Suprapubic skin (tissue), 3 donors: ENCODE measurements around the gene RPL13.

Source experiments
- POLR2A ChIP-seq, 2 donors: fragments of 450-650 bp; IDR thresholded peaks; one replicate each; pipeline ENCODE4 v1.6.1; 2017; ENCODE audit warnings: antibody characterized with exemption in 2 of 2, mild to moderate bottlenecking in 2 of 2, moderate library complexity in 2 of 2
- TF ChIP-seq, protein P1 (sequence below), 2 donors: fragments of 200-600 bp in 1 of 2; fragments of 450-650 bp in 1 of 2; sonication (generic) in 1 of 2; IDR thresholded peaks; one replicate each; pipeline ENCODE4 v1.5.1; 2016 to 2019; ENCODE audit warnings: antibody characterized with exemption in 2 of 2, mild to moderate bottlenecking in 1 of 2, moderate library complexity in 1 of 2

DNA sequence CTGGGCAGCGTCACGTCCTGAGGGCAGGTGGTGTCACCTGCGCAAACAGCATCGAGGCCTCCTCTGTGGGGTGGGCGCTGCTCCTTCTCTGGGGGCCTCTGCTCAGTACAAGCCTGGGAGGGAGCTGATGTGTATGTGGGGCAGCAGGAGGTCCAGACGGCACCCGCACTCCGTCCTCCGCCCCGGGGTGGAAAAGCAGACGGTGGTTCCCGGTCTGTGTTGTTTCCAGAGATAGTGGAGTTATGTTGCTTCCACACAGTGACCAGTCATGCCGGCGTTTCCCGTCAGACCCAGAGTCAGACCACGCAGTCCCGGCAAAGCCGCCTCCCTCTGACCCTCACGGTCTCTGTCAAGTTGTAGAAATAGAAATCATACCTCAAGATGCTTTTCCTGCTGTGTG lies 13.7 kb upstream of the RPL13 start:
- TF ChIP-seq, protein P1, sequence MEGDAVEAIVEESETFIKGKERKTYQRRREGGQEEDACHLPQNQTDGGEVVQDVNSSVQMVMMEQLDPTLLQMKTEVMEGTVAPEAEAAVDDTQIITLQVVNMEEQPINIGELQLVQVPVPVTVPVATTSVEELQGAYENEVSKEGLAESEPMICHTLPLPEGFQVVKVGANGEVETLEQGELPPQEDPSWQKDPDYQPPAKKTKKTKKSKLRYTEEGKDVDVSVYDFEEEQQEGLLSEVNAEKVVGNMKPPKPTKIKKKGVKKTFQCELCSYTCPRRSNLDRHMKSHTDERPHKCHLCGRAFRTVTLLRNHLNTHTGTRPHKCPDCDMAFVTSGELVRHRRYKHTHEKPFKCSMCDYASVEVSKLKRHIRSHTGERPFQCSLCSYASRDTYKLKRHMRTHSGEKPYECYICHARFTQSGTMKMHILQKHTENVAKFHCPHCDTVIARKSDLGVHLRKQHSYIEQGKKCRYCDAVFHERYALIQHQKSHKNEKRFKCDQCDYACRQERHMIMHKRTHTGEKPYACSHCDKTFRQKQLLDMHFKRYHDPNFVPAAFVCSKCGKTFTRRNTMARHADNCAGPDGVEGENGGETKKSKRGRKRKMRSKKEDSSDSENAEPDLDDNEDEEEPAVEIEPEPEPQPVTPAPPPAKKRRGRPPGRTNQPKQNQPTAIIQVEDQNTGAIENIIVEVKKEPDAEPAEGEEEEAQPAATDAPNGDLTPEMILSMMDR (IDR thresholded peaks at IDR 0.05) = no peak
- no peak for TF ChIP-seq POLR2A (IDR thresholded peaks at IDR 0.05)
